Fibroblast of the aortic adventitia (primary cell): ENCODE measurements around the gene APPBP2. TPM values are rescaled to one million over a fixed set of nuclear protein-coding genes. Genes with fewer than 3 reads are reported as not detected.

ENCODE experiments used
- DNase-seq: peaks from one replicate; pipeline ENCODE4 v3.0.0-alpha.2; 2010; ENCODE audit warnings: low read depth
- H3K4me3 ChIP-seq: 2 replicates; pipeline ENCODE4 v1.5.1; 2011; ENCODE audit warnings: low read depth, mild to moderate bottlenecking, control low read depth, low read length, moderate library complexity
- total RNA-seq: library from RNA; depleted of rRNA; stranded (reverse); fragments of >200 nt; gene quantifications from 2 replicates; pipeline ENCODE4 v1.2.3, GENCODE V29; 2012; ENCODE audit warnings: low replicate concordance
- TF ChIP-seq, protein P1 (sequence below): IDR thresholded peaks from 2 replicates; pipeline ENCODE4 v1.5.1; 2011; ENCODE audit warnings: mild to moderate bottlenecking, low read length, control low read depth, inconsistent platforms; ENCODE audit not compliant: insufficient read depth

APPBP2 gene
- total RNA-seq, 1 donor = 44.6 TPM

DNA sequence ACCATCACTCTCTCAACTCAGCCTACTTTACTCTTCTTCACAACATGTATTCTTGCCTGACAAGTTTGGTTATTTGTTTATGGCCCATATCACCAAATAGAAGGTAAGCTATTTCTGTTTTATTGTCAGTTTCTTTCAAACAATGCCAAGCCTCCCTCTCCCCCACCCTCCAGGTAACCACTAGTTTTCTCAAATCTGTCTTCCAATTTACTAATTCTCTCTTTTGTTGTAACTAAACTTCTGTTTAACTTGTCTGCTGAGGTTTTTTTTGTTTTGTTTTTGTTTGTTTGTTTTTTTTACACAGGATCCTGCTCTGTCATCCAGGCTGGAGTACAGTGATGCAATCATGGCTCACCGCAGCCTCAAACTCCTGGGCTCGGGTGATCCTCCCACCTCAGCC lies 68.9 kb downstream of the APPBP2 start:
- TF ChIP-seq, protein P1, sequence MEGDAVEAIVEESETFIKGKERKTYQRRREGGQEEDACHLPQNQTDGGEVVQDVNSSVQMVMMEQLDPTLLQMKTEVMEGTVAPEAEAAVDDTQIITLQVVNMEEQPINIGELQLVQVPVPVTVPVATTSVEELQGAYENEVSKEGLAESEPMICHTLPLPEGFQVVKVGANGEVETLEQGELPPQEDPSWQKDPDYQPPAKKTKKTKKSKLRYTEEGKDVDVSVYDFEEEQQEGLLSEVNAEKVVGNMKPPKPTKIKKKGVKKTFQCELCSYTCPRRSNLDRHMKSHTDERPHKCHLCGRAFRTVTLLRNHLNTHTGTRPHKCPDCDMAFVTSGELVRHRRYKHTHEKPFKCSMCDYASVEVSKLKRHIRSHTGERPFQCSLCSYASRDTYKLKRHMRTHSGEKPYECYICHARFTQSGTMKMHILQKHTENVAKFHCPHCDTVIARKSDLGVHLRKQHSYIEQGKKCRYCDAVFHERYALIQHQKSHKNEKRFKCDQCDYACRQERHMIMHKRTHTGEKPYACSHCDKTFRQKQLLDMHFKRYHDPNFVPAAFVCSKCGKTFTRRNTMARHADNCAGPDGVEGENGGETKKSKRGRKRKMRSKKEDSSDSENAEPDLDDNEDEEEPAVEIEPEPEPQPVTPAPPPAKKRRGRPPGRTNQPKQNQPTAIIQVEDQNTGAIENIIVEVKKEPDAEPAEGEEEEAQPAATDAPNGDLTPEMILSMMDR = no peak
- H3K4me3 ChIP-seq = no peak overlapping the region
- no peak for DNase-seq

DNA sequence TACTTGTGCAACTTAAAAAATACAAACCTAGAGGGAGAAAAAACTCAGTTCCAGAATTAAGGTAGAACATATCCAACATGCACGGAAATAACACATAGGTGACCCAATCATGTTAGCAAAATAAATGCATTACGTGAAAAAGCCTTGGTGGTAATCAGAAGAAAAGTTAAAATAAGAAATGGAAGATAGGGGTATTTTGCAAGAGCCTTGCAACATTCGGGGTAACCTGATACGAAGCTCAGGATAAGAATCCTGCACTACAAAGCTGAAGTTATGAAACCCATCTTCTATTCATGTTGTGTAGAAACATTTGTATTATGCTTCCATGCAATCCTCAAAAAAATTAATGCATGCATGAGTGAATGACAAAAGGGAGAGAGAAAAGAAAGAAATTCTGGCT lies 70.7 kb downstream of the APPBP2 start:
- DNase-seq = peak; percentile 35
- H3K4me3 ChIP-seq = no peak overlapping the region
- TF ChIP-seq, protein P1 = no peak

DNA sequence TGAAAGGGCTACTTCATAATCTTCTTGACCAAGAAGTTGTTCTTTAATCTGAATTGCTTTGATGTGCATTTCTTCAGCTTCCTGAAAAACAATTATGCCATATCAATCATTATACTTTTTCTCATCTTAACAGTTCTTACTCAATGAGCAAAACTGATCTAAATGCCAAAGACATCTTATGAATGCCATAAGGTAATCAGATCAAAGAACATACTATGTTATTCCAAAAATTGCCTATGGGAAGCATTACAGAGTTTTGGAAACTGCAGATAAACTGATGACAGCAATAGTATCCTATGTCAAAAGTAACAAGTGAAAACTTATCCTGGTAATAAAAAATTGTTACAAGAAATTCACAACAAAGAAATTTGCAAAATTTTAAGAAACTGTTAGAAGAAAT lies 74.1 kb downstream of the APPBP2 start:
- TF ChIP-seq, protein P1 = no peak
- DNase-seq = no peak
- no peak overlapping the region for H3K4me3 ChIP-seq

DNA sequence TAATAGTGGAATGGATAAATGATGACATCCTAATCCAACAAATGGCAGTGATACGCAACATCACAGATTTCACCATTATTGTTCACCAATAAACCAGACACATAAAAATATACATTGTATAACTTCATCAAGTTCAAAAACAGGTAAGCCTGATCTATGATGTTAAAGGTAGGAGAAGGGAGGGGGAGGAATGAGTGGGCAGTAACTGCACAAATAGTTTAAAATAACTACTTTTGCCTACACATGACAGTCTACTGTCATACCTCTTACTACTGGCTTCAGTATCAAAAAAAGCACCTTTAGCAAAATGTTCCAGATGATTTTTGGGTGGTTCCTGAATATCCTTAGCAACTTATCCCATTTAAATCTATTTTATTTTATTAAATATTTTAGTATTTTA lies 75.0 kb downstream of the APPBP2 start:
- no peak for DNase-seq
- H3K4me3 ChIP-seq = no peak overlapping the region
- TF ChIP-seq, protein P1 = no peak

DNA sequence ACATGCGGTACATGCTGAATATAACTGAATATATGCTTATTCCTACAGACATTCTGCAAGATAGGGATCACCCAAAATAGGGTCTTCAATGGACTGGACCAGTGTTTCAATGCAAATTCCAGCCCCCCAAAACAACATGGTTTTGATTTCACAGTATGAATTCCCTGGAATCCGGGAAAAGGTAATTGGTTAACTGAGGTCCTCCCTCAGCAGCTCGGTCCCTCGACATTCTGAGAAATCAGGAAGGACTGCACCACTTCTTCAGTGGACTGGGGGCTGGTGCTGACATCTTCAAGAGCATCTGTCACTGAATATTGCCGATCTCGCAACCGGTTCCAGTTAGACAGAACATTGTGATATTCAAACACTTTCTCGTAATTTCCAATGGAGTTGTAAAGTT lies 78.7 kb downstream of the APPBP2 start:
- no peak for DNase-seq
- TF ChIP-seq, protein P1 = no peak
- H3K4me3 ChIP-seq = no peak overlapping the region

DNA sequence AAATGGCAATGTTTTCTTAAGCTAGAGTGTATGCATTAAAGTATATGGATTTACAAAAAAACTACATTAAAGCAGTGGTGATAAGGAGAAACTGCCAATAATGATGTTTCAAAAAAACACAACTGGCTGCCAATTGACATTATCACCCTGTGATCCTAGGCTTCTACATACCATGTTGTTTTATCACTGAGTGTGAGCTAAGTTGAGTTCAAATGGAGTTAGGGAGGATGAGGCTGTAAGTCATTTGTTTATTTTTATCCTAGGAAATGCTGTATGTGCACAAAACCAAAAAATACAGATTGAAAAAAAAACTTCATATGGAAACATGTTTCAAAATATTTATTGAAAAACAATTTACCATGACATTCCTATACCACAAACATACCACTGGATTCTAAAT lies 80.9 kb downstream of the APPBP2 start:
- no peak for DNase-seq
- H3K4me3 ChIP-seq = no peak overlapping the region
- TF ChIP-seq, protein P1 = no peak

DNA sequence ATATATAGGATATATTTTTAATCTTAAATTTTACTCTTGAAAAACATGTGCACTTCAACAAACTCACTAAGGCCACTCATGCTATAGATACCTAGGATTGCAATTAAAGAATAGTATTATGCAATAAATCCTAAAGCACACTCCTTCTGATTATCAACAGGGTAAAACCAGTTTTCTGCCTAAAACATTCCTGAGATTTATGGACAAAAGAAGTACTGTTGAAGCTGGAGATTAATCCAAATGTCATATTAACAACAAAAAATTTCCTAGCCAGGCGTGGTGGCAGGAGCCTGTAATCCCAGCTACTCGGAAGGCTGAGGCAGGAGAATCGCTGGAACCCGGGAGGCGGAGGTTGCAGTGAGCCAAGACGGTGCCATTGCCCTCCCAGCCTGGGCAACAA lies 82.3 kb downstream of the APPBP2 start:
- H3K4me3 ChIP-seq = no peak overlapping the region
- DNase-seq = no peak
- TF ChIP-seq, protein P1 = no peak
